Hepatocyte (in vitro differentiated cells): ENCODE results near the gene ITSN1.

Experiments used
- EZH2 ChIP-seq: fragments of 200-600 bp; sonication (generic); IDR thresholded peaks from 2 replicates; pipeline ENCODE4 v1.6.1; 2016; ENCODE audit warnings: antibody characterized with exemption, mild to moderate bottlenecking, borderline replicate concordance
- TF ChIP-seq, protein P1 (sequence below): fragments of 200-600 bp; sonication (generic); IDR thresholded peaks from 2 replicates; pipeline ENCODE4 v1.5.1; 2016; ENCODE audit warnings: antibody characterized with exemption, mild to moderate bottlenecking; ENCODE audit not compliant: poor library complexity

- TF ChIP-seq, protein P1, sequence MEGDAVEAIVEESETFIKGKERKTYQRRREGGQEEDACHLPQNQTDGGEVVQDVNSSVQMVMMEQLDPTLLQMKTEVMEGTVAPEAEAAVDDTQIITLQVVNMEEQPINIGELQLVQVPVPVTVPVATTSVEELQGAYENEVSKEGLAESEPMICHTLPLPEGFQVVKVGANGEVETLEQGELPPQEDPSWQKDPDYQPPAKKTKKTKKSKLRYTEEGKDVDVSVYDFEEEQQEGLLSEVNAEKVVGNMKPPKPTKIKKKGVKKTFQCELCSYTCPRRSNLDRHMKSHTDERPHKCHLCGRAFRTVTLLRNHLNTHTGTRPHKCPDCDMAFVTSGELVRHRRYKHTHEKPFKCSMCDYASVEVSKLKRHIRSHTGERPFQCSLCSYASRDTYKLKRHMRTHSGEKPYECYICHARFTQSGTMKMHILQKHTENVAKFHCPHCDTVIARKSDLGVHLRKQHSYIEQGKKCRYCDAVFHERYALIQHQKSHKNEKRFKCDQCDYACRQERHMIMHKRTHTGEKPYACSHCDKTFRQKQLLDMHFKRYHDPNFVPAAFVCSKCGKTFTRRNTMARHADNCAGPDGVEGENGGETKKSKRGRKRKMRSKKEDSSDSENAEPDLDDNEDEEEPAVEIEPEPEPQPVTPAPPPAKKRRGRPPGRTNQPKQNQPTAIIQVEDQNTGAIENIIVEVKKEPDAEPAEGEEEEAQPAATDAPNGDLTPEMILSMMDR: no peak
- no peak for TF ChIP-seq EZH2
These were observed 208.1 kb downstream of the ITSN1 start for GRCh38 chr21:33850401-33850800.
